C4-2B (cell line): ENCODE results near the gene TICAM2.

Experiments
- ZFX ChIP-seq: fragments of 450-650 bp; IDR thresholded peaks from 2 replicates; pipeline ENCODE4 v1.6.1; 2017
- TF ChIP-seq, protein P1 (sequence below): fragments of 450-650 bp; conservative IDR thresholded peaks from 2 replicates; pipeline ENCODE4 v1.5.1; 2017; ENCODE audit warnings: mild to moderate bottlenecking

- TF ChIP-seq, protein P1, sequence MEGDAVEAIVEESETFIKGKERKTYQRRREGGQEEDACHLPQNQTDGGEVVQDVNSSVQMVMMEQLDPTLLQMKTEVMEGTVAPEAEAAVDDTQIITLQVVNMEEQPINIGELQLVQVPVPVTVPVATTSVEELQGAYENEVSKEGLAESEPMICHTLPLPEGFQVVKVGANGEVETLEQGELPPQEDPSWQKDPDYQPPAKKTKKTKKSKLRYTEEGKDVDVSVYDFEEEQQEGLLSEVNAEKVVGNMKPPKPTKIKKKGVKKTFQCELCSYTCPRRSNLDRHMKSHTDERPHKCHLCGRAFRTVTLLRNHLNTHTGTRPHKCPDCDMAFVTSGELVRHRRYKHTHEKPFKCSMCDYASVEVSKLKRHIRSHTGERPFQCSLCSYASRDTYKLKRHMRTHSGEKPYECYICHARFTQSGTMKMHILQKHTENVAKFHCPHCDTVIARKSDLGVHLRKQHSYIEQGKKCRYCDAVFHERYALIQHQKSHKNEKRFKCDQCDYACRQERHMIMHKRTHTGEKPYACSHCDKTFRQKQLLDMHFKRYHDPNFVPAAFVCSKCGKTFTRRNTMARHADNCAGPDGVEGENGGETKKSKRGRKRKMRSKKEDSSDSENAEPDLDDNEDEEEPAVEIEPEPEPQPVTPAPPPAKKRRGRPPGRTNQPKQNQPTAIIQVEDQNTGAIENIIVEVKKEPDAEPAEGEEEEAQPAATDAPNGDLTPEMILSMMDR = no peak
- TF ChIP-seq ZFX = no peak
Observed at GRCh38 chr5:115607935-115608334, 5.7 kb upstream of the TICAM2 start.
